ENCODE results near the gene EMID1. TPM values are rescaled to one million over a fixed set of nuclear protein-coding genes. Genes with fewer than 3 reads are reported as not detected.
A peak's percentile ranks its signal among the peaks of the same experiment; 100 is the strongest.
"Not testable (repeated sequence)": the region's sequence is repeated elsewhere in the genome, so short reads cannot be mapped to it uniquely, and the experiment has no call there.

Gene EMID1
- total and polyA plus RNA-seq, 4 donors: 4.9 to 30.2 (median 8.4) TPM

DNA sequence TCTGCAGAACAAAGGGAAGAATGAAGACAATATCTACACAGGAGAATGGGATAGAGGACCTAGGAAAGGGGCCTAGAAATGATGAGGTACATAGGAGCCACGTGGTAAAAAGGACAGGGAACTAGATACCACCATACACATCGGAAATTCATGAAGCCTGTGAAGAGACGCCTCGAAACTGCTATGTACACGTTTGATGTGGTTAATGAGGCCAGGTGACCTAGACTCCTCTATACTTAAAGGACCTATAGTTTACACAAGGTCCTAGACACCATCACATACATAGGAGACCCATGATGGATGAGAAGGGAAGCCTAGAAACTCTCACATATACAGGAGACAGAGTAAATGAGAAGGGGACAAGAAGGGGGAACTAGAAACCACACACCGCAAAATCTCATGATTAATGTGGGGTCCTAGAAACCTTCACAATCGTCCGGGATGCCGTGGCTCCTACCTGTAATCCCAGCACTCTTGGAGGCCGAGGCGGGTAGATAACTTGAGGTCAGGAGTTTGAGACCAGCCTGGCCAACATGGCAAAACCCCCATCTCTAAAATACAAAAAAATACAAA is 38.3 kb downstream of the EMID1 start:
- Histone ChIP-seq H3K9ac (ENCODE audit: insufficient read depth in 1 of 2, low read length in 2 of 2) (no peak overlapping the region), H3K27me3 (ENCODE audit: control insufficient read depth in 3 of 3, insufficient read depth in 3 of 3, low read length in 2 of 3) (no peaks in the 10 kb centered on the region), H3K27ac (ENCODE audit: low read depth in 1 of 2, low read length in 1 of 2) (no peak overlapping the region), H3K4me1 (ENCODE audit: control insufficient read depth in 5 of 5, insufficient read depth in 5 of 5, low read length in 5 of 5) (peaks cover 0 to 2% (median 0%) of the 10 kb centered on the region in 5 donors), H3K9me3 (ENCODE audit: control insufficient read depth in 4 of 4, insufficient read depth in 3 of 4, low read length in 3 of 4) (peaks cover 0 to 10% (median 1%) of the 10 kb centered on the region in 4 donors), H3K4me3 (no peak overlapping the region), H3K36me3 (ENCODE audit: control insufficient read depth in 4 of 4, insufficient read depth in 4 of 4, low read length in 4 of 4) (peaks cover 0 to 44% (median 19%) of the 10 kb centered on the region in 4 donors)
- no peak for DNase-seq
- ATAC-seq (ENCODE audit: insufficient read depth, low FRiP score): no peak
- TF ChIP-seq, protein P1, sequence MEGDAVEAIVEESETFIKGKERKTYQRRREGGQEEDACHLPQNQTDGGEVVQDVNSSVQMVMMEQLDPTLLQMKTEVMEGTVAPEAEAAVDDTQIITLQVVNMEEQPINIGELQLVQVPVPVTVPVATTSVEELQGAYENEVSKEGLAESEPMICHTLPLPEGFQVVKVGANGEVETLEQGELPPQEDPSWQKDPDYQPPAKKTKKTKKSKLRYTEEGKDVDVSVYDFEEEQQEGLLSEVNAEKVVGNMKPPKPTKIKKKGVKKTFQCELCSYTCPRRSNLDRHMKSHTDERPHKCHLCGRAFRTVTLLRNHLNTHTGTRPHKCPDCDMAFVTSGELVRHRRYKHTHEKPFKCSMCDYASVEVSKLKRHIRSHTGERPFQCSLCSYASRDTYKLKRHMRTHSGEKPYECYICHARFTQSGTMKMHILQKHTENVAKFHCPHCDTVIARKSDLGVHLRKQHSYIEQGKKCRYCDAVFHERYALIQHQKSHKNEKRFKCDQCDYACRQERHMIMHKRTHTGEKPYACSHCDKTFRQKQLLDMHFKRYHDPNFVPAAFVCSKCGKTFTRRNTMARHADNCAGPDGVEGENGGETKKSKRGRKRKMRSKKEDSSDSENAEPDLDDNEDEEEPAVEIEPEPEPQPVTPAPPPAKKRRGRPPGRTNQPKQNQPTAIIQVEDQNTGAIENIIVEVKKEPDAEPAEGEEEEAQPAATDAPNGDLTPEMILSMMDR (IDR thresholded peaks at IDR 0.05; ENCODE audit: control extremely low read depth, extremely low read depth): no peak
- 88 to 90% methylated on average over 11 of the region's 11 CpGs for WGBS, 2 donors

GRCh38 chr22:29244785-29245625 is 39.3 kb downstream of the EMID1 start:
- no peak overlapping the region for H3K4me3 ChIP-seq
- H3K9ac ChIP-seq (ENCODE audit: insufficient read depth in 1 of 2, low read length in 2 of 2): no peak overlapping the region
- WGBS, 2 donors: 74 to 77% methylated on average over 7 of the region's 7 CpGs
- TF ChIP-seq, protein P1 (IDR thresholded peaks at IDR 0.05; ENCODE audit: control extremely low read depth, extremely low read depth): no peak
- H3K27me3 ChIP-seq (ENCODE audit: control insufficient read depth in 3 of 3, insufficient read depth in 3 of 3, low read length in 2 of 3): no peaks in the 10 kb centered on the region
- peaks cover 0 to 2% (median 0%) of the 10 kb centered on the region in 5 donors for H3K4me1 ChIP-seq (ENCODE audit: control insufficient read depth in 5 of 5, insufficient read depth in 5 of 5, low read length in 5 of 5)
- no peak overlapping the region for H3K27ac ChIP-seq (ENCODE audit: low read depth in 1 of 2, low read length in 1 of 2)
- peaks cover 0 to 43% (median 14%) of the 10 kb centered on the region in 4 donors for H3K36me3 ChIP-seq (ENCODE audit: control insufficient read depth in 4 of 4, insufficient read depth in 4 of 4, low read length in 4 of 4)
- H3K9me3 ChIP-seq (ENCODE audit: control insufficient read depth in 4 of 4, insufficient read depth in 3 of 4, low read length in 3 of 4): peaks cover 0 to 7% (median 1%) of the 10 kb centered on the region in 4 donors
- no peak for ATAC-seq (ENCODE audit: insufficient read depth, low FRiP score)
- DNase-seq: no peak

GRCh38 chr22:29245626-29246385 is 40.1 kb downstream of the EMID1 start:
- H3K4me3 ChIP-seq: no peak overlapping the region
- H3K4me1 ChIP-seq (ENCODE audit: control insufficient read depth in 5 of 5, insufficient read depth in 5 of 5, low read length in 5 of 5): peaks cover 0 to 2% (median 0%) of the 10 kb centered on the region in 5 donors
- peaks cover 0 to 35% (median 12%) of the 10 kb centered on the region in 4 donors for H3K36me3 ChIP-seq (ENCODE audit: control insufficient read depth in 4 of 4, insufficient read depth in 4 of 4, low read length in 4 of 4)
- ATAC-seq (ENCODE audit: insufficient read depth, low FRiP score) (peak; percentile 72), DNase-seq (peak; percentile 73 to 79 (median 78))
- H3K27ac ChIP-seq (ENCODE audit: low read depth in 1 of 2, low read length in 1 of 2): no peak overlapping the region
- 48 to 53% methylated on average over 11 of the region's 11 CpGs for WGBS, 2 donors
- TF ChIP-seq, protein P1 (IDR thresholded peaks at IDR 0.05; ENCODE audit: control extremely low read depth, extremely low read depth): peak; percentile 91
- H3K9me3 ChIP-seq (ENCODE audit: control insufficient read depth in 4 of 4, insufficient read depth in 3 of 4, low read length in 3 of 4): peaks cover 0 to 3% (median 1%) of the 10 kb centered on the region in 4 donors
- no peak overlapping the region for H3K9ac ChIP-seq (ENCODE audit: insufficient read depth in 1 of 2, low read length in 2 of 2)
- H3K27me3 ChIP-seq (ENCODE audit: control insufficient read depth in 3 of 3, insufficient read depth in 3 of 3, low read length in 2 of 3): no peaks in the 10 kb centered on the region

DNA sequence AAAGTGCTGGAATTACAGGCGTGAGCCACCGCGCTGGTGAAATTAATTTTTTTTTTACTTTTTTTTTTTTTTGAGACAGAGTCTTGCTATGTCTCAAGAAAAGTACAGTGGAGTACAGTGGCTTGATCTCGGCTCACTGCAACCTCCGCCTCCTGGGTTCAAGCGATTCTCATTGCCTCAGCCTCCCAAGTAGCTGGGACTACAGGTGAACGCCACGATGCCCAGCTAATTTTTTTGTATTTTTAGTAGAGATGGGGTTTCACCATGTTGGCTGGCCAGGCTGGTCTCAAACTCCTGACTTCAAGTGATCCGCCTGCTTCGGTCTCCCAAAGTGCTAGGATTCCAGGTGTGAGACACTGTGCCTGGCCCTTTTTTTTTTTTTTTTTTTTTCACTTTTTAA is 42.2 kb downstream of the EMID1 start:
- DNase-seq; H3K9ac ChIP-seq (ENCODE audit: insufficient read depth in 1 of 2, low read length in 2 of 2); ATAC-seq (ENCODE audit: insufficient read depth, low FRiP score); H3K4me1 ChIP-seq (ENCODE audit: control insufficient read depth in 5 of 5, insufficient read depth in 5 of 5, low read length in 5 of 5); H3K27me3 ChIP-seq (ENCODE audit: control insufficient read depth in 3 of 3, insufficient read depth in 3 of 3, low read length in 2 of 3); H3K9me3 ChIP-seq (ENCODE audit: control insufficient read depth in 4 of 4, insufficient read depth in 3 of 4, low read length in 3 of 4); H3K4me3 ChIP-seq; H3K27ac ChIP-seq (ENCODE audit: low read depth in 1 of 2, low read length in 1 of 2): not testable (repeated sequence)
- WGBS, 2 donors: 95 to 98% methylated on average over 10 of the region's 10 CpGs
- peaks cover 0 to 16% (median 8%) of the 10 kb centered on the region in 4 donors for H3K36me3 ChIP-seq (ENCODE audit: control insufficient read depth in 4 of 4, insufficient read depth in 4 of 4, low read length in 4 of 4)
